22Rv1 (cell line): ENCODE measurements around the gene AMPD3.

Experiments
- ZFX ChIP-seq: fragments of 450-650 bp; IDR thresholded peaks from 2 replicates; pipeline ENCODE4 v1.6.1; 2017; ENCODE audit warnings: antibody characterized with exemption, borderline replicate concordance
- TF ChIP-seq, protein P1 (sequence below): fragments of 450-650 bp; IDR thresholded peaks from 2 replicates; pipeline ENCODE4 v1.5.1; 2017; ENCODE audit warnings: mild to moderate bottlenecking

DNA sequence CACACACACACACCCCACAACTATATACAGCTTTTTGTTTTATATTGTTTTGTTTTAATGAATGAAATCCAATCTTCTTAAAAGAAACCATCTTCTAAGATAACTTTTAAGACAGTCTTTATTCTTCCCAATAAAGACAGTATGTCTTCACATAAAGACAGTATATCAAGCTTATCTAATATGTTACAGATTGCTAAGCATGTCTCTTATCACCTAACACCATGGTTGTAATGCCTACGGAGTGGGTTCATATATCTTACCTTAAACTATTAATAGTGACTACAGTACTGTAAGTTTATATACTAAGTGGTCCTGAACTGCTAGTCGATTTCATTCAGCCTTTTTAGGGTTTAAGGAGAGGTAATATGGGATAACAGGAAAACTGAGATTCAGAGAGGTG lies 77.5 kb downstream of the AMPD3 start:
- TF ChIP-seq, protein P1, sequence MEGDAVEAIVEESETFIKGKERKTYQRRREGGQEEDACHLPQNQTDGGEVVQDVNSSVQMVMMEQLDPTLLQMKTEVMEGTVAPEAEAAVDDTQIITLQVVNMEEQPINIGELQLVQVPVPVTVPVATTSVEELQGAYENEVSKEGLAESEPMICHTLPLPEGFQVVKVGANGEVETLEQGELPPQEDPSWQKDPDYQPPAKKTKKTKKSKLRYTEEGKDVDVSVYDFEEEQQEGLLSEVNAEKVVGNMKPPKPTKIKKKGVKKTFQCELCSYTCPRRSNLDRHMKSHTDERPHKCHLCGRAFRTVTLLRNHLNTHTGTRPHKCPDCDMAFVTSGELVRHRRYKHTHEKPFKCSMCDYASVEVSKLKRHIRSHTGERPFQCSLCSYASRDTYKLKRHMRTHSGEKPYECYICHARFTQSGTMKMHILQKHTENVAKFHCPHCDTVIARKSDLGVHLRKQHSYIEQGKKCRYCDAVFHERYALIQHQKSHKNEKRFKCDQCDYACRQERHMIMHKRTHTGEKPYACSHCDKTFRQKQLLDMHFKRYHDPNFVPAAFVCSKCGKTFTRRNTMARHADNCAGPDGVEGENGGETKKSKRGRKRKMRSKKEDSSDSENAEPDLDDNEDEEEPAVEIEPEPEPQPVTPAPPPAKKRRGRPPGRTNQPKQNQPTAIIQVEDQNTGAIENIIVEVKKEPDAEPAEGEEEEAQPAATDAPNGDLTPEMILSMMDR = no peak
- TF ChIP-seq ZFX = no peak
